Measurements from ENCODE around the gene PLA2G6.
"Not testable (repeated sequence)": the region's sequence is repeated elsewhere in the genome, so short reads cannot be mapped to it uniquely, and the experiment has no call there.

Gene PLA2G6

DNA sequence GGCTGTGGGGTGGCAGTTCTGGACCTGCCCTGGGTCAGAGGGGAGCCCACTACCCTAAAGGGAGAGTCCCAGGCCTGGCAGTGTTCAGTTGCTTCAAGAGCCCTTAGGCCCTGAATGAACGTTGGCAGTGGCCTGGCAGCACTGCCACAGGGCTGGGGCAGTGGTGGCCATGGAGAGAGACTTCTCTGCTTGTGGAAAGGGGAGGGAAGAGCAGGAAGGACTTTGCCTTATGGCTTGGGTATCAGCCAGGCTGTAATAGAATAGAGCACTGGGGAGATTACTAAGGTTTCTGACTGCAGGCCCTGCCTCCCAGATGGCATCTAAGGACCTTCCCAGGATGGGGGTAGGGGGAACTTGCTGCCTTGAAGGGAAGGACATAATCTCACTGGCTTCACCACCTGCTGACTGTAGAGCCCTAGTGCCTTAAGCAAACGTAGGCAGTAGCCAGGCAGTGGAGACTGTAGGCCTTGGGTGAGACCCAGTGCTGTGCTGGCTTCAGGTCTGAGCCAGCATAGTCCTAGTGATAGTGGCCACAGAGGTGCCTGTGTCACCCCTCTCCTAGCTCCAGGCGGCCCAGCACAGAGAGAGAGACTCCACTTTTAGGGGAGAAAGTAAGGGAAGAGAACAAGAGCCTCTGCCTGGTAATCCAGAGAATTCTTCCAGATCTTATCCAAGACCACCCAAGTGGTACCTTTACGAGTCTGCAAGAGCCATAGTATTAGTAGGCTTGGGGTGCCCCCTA is 27.6 kb downstream of the PLA2G6 start:
- intact Hi-C loops (cut with DNase I; ENCODE audit: low total_unique reads), result no loop called here
- peak in 1 of 2 donors; percentile 49 for DNase-seq
- no peak overlapping the region for H3K4me3 ChIP-seq
- TF ChIP-seq, protein P1, sequence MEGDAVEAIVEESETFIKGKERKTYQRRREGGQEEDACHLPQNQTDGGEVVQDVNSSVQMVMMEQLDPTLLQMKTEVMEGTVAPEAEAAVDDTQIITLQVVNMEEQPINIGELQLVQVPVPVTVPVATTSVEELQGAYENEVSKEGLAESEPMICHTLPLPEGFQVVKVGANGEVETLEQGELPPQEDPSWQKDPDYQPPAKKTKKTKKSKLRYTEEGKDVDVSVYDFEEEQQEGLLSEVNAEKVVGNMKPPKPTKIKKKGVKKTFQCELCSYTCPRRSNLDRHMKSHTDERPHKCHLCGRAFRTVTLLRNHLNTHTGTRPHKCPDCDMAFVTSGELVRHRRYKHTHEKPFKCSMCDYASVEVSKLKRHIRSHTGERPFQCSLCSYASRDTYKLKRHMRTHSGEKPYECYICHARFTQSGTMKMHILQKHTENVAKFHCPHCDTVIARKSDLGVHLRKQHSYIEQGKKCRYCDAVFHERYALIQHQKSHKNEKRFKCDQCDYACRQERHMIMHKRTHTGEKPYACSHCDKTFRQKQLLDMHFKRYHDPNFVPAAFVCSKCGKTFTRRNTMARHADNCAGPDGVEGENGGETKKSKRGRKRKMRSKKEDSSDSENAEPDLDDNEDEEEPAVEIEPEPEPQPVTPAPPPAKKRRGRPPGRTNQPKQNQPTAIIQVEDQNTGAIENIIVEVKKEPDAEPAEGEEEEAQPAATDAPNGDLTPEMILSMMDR (IDR thresholded peaks at IDR 0.05), result no peak
- no peaks in the 10 kb centered on the region for H3K4me1 ChIP-seq
- no peaks in the 10 kb centered on the region for H3K36me3 ChIP-seq
- H3K27ac ChIP-seq, result no peak overlapping the region
- no peaks in the 10 kb centered on the region for H3K9me3 ChIP-seq
- H3K27me3 ChIP-seq, result no peaks in the 10 kb centered on the region

DNA sequence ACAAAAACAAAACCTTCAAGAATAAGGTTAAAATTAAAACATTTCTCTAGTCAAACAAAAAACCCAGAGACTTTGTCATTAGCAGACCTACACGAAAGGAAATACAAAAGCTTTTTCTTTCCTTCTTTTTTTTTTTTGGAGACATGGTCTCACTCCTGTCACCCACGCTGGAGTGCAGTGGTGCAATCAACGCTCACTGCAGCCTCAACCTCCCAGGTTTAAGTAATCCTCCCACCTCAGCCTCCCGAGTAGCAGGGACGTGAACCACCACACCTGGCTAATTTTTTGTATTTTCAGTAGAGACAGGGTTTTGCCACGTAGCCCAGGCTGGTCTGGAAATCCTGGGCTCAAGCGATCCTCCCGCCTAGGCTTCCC is 30.5 kb downstream of the PLA2G6 start:
- peak in 1 of 2 donors; percentile 25 for DNase-seq
- Histone ChIP-seq H3K36me3 (no peaks in the 10 kb centered on the region), H3K27me3 (no peaks in the 10 kb centered on the region), H3K27ac (no peak overlapping the region), H3K4me3 (no peak overlapping the region), H3K9me3 (no peaks in the 10 kb centered on the region), H3K4me1 (no peaks in the 10 kb centered on the region)
- intact Hi-C loops (cut with DNase I; ENCODE audit: low total_unique reads), result no loop called here
- TF ChIP-seq, protein P1 (IDR thresholded peaks at IDR 0.05), result no peak

DNA sequence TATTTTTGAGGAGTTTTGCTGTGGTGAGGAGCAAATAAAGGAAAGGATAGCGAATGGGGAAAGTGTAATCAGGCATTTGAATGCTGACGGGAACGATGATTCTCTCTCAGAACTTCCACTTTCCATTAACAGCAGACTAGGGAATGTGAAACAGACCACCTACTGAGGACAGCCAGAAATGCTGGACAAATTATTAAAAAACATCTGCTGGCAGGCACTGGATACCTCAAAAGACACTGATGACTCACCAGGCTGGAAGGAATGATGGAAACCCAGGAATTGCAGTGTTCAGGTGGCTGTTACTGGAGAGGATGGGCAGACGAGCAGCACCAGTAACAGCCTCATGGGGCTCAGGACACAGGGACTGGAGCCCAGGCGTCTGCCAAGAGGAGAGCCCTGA is 33.4 kb downstream of the PLA2G6 start:
- Histone ChIP-seq H3K36me3 (peaks cover 0 to 9% (median 3%) of the 10 kb centered on the region in 3 donors), H3K27me3 (no peaks in the 10 kb centered on the region), H3K27ac (no peak overlapping the region), H3K9me3 (no peaks in the 10 kb centered on the region), H3K4me3 (no peak overlapping the region), H3K4me1 (no peaks in the 10 kb centered on the region)
- TF ChIP-seq, protein P1 (IDR thresholded peaks at IDR 0.05), result no peak
- DNase-seq, result peak in 1 of 2 donors; percentile 33
- intact Hi-C loops (cut with DNase I; ENCODE audit: low total_unique reads), result no loop called here

DNA sequence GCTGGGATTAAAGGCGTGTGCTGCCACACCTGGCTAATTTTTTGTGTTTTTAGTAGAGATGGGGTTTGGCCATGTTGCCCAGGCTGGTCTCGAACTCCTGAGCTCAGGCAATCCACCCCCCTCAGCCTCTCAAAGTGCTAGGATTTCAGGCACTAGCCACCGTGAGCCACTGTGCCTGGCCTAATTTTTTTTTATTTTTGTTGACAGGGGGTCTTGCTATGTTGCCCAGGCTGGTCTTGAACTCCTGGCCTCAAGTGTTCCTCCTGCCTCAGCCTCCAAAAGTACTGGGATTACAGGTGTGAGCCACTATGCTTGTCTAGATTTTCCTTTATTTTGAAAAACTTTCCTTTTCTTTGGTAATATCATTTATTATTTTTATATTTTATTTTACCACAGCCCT is 35.5 kb downstream of the PLA2G6 start:
- DNase-seq; H3K27ac ChIP-seq; H3K9me3 ChIP-seq; H3K4me3 ChIP-seq; intact Hi-C loops (cut with DNase I; ENCODE audit: low total_unique reads); H3K27me3 ChIP-seq; H3K4me1 ChIP-seq: not testable (repeated sequence)
- peaks cover 6 to 26% (median 8%) of the 10 kb centered on the region in 3 donors for H3K36me3 ChIP-seq

DNA sequence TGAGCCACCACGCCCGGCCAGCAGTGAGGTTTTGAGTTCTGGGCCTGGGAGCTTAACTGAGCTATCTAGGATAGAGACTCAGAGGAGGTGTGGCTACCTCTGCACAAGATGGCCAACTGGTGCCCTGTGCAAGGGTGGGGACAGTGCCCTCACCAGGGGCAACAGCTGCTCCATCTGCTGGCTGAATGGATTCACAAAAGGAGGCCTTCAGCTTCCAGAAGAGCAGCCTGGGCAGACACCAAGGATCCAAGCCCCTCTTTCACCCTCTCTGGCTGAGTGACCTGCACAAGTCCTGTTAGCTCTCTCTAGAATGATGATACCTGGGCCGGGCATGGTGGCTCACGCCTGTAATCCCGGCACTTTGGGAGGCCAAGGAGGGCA is 37.6 kb downstream of the PLA2G6 start:
- intact Hi-C loops (cut with DNase I; ENCODE audit: low total_unique reads), result no loop called here
- H3K4me1 ChIP-seq, result no peaks in the 10 kb centered on the region
- TF ChIP-seq, protein P1 (IDR thresholded peaks at IDR 0.05), result no peak
- H3K36me3 ChIP-seq, result peaks cover 6 to 39% (median 15%) of the 10 kb centered on the region in 3 donors
- no peaks in the 10 kb centered on the region for H3K9me3 ChIP-seq
- peak in 1 of 2 donors; percentile 31 for DNase-seq
- H3K27ac ChIP-seq, result no peak overlapping the region
- H3K27me3 ChIP-seq, result no peaks in the 10 kb centered on the region
- no peak overlapping the region for H3K4me3 ChIP-seq

DNA sequence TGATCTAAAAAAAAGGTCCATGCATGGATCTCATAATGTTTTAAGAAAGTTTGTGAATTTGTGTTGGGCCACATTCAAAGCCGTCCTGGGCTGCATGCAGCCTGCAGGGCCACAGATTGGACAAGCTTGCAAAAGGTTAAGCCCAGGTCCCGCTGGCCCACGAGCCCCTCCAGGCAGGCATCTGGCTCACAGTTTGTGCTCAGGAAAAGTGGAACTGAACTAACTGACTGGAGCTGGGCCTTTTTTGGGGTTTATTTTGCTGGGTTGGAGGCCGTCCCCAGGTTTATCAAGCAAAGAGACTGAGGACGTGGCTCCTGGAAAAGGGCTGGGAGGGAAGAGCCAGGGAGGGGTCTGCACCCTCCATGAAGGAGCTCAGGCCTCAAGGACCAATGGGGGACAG is 39.0 kb downstream of the PLA2G6 start:
- peaks cover 6 to 54% (median 19%) of the 10 kb centered on the region in 3 donors for H3K36me3 ChIP-seq
- no peaks in the 10 kb centered on the region for H3K27me3 ChIP-seq
- H3K9me3 ChIP-seq, result no peaks in the 10 kb centered on the region
- intact Hi-C loops (cut with DNase I; ENCODE audit: low total_unique reads), result no loop called here
- TF ChIP-seq, protein P1 (IDR thresholded peaks at IDR 0.05), result no peak
- no peak overlapping the region for H3K27ac ChIP-seq
- no peak overlapping the region for H3K4me3 ChIP-seq
- peak in 1 of 2 donors; percentile 41 for DNase-seq
- no peaks in the 10 kb centered on the region for H3K4me1 ChIP-seq
